ENCODE measurements around the gene WDR33. TPM values are rescaled to one million over a fixed set of nuclear protein-coding genes. Genes with fewer than 3 reads are reported as not detected.

Gene WDR33
- total RNA-seq, 2 experiments from 2014 or later: 64.3 to 68.3 TPM

- Mint-ChIP-seq H3K27ac (no peak overlapping the region), H3K36me3 (ENCODE audit: low read depth) (peaks cover 15% of the 10 kb centered on the region)
- CTCF ChIA-PET: interaction anchor here (1.3 kb wide), 1 partner anchor 142 kb away, joined by 3 read pairs; no protein-coding TSS in a partner anchor
These were observed 77.7 kb downstream of the WDR33 start for GRCh38 chr2:127733113-127733815.

GRCh38 chr2:127726158-127726880, 84.7 kb downstream of the WDR33 start:
- Mint-ChIP-seq H3K4me3 (no peak overlapping the region), H3K27ac (no peak overlapping the region), H3K36me3 (ENCODE audit: low read depth) (peaks cover 23% of the 10 kb centered on the region), H3K9me3 (ENCODE audit: insufficient read depth) (no peaks in the 10 kb centered on the region), H3K27me3 (ENCODE audit: low read depth) (no peaks in the 10 kb centered on the region), H3K4me1 (ENCODE audit: low read depth) (peaks cover 2% of the 10 kb centered on the region)
- ATAC-seq (no peak), DNase-seq (no peak)
- ChIA-PET POLR2A (no interaction called here), CTCF (interaction anchor here (0.8 kb wide), 1 partner anchor 22 kb away, joined by 3 read pairs; no protein-coding TSS in a partner anchor)

More at GRCh38 chr2:127733113-127733815, 77.7 kb downstream of the WDR33 start:
- DNase-seq (no peak), ATAC-seq (no peak)
- Mint-ChIP-seq H3K4me3 (no peak overlapping the region), H3K27me3 (ENCODE audit: low read depth) (no peaks in the 10 kb centered on the region), H3K9me3 (ENCODE audit: insufficient read depth) (no peaks in the 10 kb centered on the region), H3K4me1 (ENCODE audit: low read depth) (no peaks in the 10 kb centered on the region)
- POLR2A ChIA-PET: no interaction called here

GRCh38 chr2:127722807-127723206, 88.2 kb downstream of the WDR33 start:
- peaks cover 2% of the 10 kb centered on the region for H3K4me1 Mint-ChIP-seq (ENCODE audit: low read depth)
- ChIA-PET POLR2A (no interaction called here), CTCF (no interaction called here)
- H3K36me3 Mint-ChIP-seq (ENCODE audit: low read depth): peaks cover 47% of the 10 kb centered on the region
- no peaks in the 10 kb centered on the region for H3K27me3 Mint-ChIP-seq (ENCODE audit: low read depth)
- no peak for ATAC-seq
- no peak overlapping the region for H3K27ac Mint-ChIP-seq
- no peak overlapping the region for H3K4me3 Mint-ChIP-seq
- H3K9me3 Mint-ChIP-seq (ENCODE audit: insufficient read depth): no peaks in the 10 kb centered on the region
- DNase-seq: no peak

- POLR2A ChIA-PET: no interaction called here
- Mint-ChIP-seq H3K36me3 (ENCODE audit: low read depth) (peaks cover 47% of the 10 kb centered on the region), H3K27me3 (ENCODE audit: low read depth) (no peaks in the 10 kb centered on the region), H3K9me3 (ENCODE audit: insufficient read depth) (no peaks in the 10 kb centered on the region), H3K4me3 (no peak overlapping the region), H3K27ac (no peak overlapping the region), H3K4me1 (ENCODE audit: low read depth) (peaks cover 2% of the 10 kb centered on the region)
- no peak for DNase-seq
- ATAC-seq: no peak
- CTCF ChIA-PET: no interaction called here
These were observed 89.0 kb downstream of the WDR33 start for GRCh38 chr2:127721978-127722355.

GRCh38 chr2:127721311-127721977, 89.5 kb downstream of the WDR33 start:
- Mint-ChIP-seq H3K27me3 (ENCODE audit: low read depth) (no peaks in the 10 kb centered on the region), H3K9me3 (ENCODE audit: insufficient read depth) (no peaks in the 10 kb centered on the region), H3K27ac (no peak overlapping the region), H3K36me3 (ENCODE audit: low read depth) (peaks cover 51% of the 10 kb centered on the region), H3K4me1 (ENCODE audit: low read depth) (peaks cover 2% of the 10 kb centered on the region), H3K4me3 (no peak overlapping the region)
- ATAC-seq: no peak
- ChIA-PET POLR2A (no interaction called here), CTCF (no interaction called here)
- DNase-seq: no peak

GRCh38 chr2:127719301-127720218, 91.4 kb downstream of the WDR33 start:
- CTCF ChIA-PET: no interaction called here
- H3K36me3 Mint-ChIP-seq (ENCODE audit: low read depth): peaks cover 55% of the 10 kb centered on the region
- ATAC-seq (peak; percentile 30), DNase-seq (no peak)
- POLR2A ChIA-PET: interaction anchor here (1.6 kb wide), 1 partner anchor 16 kb away, joined by 5 read pairs; no protein-coding TSS in a partner anchor
- no peak overlapping the region for H3K27ac Mint-ChIP-seq
- H3K4me3 Mint-ChIP-seq: no peak overlapping the region
- H3K27me3 Mint-ChIP-seq (ENCODE audit: low read depth): no peaks in the 10 kb centered on the region
- H3K4me1 Mint-ChIP-seq (ENCODE audit: low read depth): peaks cover 2% of the 10 kb centered on the region
- H3K9me3 Mint-ChIP-seq (ENCODE audit: insufficient read depth): no peaks in the 10 kb centered on the region

- H3K9me3 Mint-ChIP-seq (ENCODE audit: insufficient read depth): no peaks in the 10 kb centered on the region
- peaks cover 51% of the 10 kb centered on the region for H3K36me3 Mint-ChIP-seq (ENCODE audit: low read depth)
- ChIA-PET POLR2A (interaction anchor here (1.6 kb wide), 1 partner anchor 15 kb away, joined by 5 read pairs; no protein-coding TSS in a partner anchor), CTCF (interaction anchor here (1.7 kb wide), 1 partner anchor 68 kb away, joined by 7 read pairs; no protein-coding TSS in a partner anchor)
- no peaks in the 10 kb centered on the region for H3K27me3 Mint-ChIP-seq (ENCODE audit: low read depth)
- no peak overlapping the region for H3K4me3 Mint-ChIP-seq
- no peak overlapping the region for H3K27ac Mint-ChIP-seq
- no peak for DNase-seq
- H3K4me1 Mint-ChIP-seq (ENCODE audit: low read depth): peaks cover 2% of the 10 kb centered on the region
- no peak for ATAC-seq
These were observed 92.7 kb downstream of the WDR33 start for GRCh38 chr2:127718271-127718670.

- CTCF ChIA-PET: no interaction called here
- ATAC-seq (no peak), DNase-seq (no peak)
- H3K27me3 Mint-ChIP-seq (ENCODE audit: low read depth): no peaks in the 10 kb centered on the region
- no peak overlapping the region for H3K4me3 Mint-ChIP-seq
- H3K27ac Mint-ChIP-seq: no peak overlapping the region
- POLR2A ChIA-PET: no interaction called here
- H3K4me1 Mint-ChIP-seq (ENCODE audit: low read depth): no peaks in the 10 kb centered on the region
- H3K36me3 Mint-ChIP-seq (ENCODE audit: low read depth): peaks cover 34% of the 10 kb centered on the region
- H3K9me3 Mint-ChIP-seq (ENCODE audit: insufficient read depth): no peaks in the 10 kb centered on the region
These were observed 95.1 kb downstream of the WDR33 start for GRCh38 chr2:127715778-127716449.

- POLR2A ChIA-PET: no interaction called here
- no peak for DNase-seq
- no peaks in the 10 kb centered on the region for H3K4me1 Mint-ChIP-seq (ENCODE audit: low read depth)
- CTCF ChIA-PET: interaction anchor here (1.5 kb wide), 1 partner anchor 11 kb away, joined by 3 read pairs; no protein-coding TSS in a partner anchor
- peaks cover 35% of the 10 kb centered on the region for H3K36me3 Mint-ChIP-seq (ENCODE audit: low read depth)
- H3K9me3 Mint-ChIP-seq (ENCODE audit: insufficient read depth): no peaks in the 10 kb centered on the region
- H3K27me3 Mint-ChIP-seq (ENCODE audit: low read depth): no peaks in the 10 kb centered on the region
- no peak overlapping the region for H3K27ac Mint-ChIP-seq
- no peak overlapping the region for H3K4me3 Mint-ChIP-seq
- ATAC-seq: no peak
These were observed 97.4 kb downstream of the WDR33 start for GRCh38 chr2:127713562-127713961.

- DNase-seq (no peak), ATAC-seq (no peak)
- POLR2A ChIA-PET: interaction anchor here (1.4 kb wide), 1 partner anchor 11 kb away, joined by 6 read pairs; the partner anchor contains the start of gene SFT2D3
- Mint-ChIP-seq H3K4me3 (no peak overlapping the region), H3K4me1 (ENCODE audit: low read depth) (no peaks in the 10 kb centered on the region), H3K27ac (no peak overlapping the region), H3K27me3 (ENCODE audit: low read depth) (no peaks in the 10 kb centered on the region), H3K9me3 (ENCODE audit: insufficient read depth) (no peaks in the 10 kb centered on the region), H3K36me3 (ENCODE audit: low read depth) (peaks cover 32% of the 10 kb centered on the region)
- CTCF ChIA-PET: no interaction called here
These were observed 98.0 kb downstream of the WDR33 start for GRCh38 chr2:127712999-127713398.

- Mint-ChIP-seq H3K27me3 (ENCODE audit: low read depth) (no peaks in the 10 kb centered on the region), H3K4me3 (no peak overlapping the region), H3K9me3 (ENCODE audit: insufficient read depth) (no peaks in the 10 kb centered on the region), H3K27ac (no peak overlapping the region), H3K4me1 (ENCODE audit: low read depth) (peaks cover 10% of the 10 kb centered on the region), H3K36me3 (ENCODE audit: low read depth) (peaks cover 44% of the 10 kb centered on the region)
- ATAC-seq (no peak), DNase-seq (no peak)
- ChIA-PET CTCF (interaction anchor here (0.8 kb wide), 1 partner anchor 118 kb away, joined by 4 read pairs; no protein-coding TSS in a partner anchor), POLR2A (no interaction called here)
These were observed 101.6 kb downstream of the WDR33 start for GRCh38 chr2:127709336-127709735.
